KMS-11 (cell line): ENCODE data around the gene DCN.

Source experiments
- H2AFZ ChIP-seq: fragments of 200-600 bp; sonication (generic); 2 replicates; pipeline ENCODE4 v1.6.1; 2016; ENCODE audit warnings: antibody characterized with exemption, mixed run types, low read depth
- H3K27ac ChIP-seq: fragments of 200-600 bp; sonication (generic); 2 replicates; pipeline ENCODE4 v1.6.1; 2016; ENCODE audit warnings: mild to moderate bottlenecking, mixed run types
- H3K27me3 ChIP-seq: fragments of 200-600 bp; sonication (generic); 2 replicates; pipeline ENCODE4 v1.6.1; 2017; ENCODE audit warnings: mild to moderate bottlenecking, low read depth, mixed run types, moderate library complexity; ENCODE audit not compliant: insufficient read depth
- H3K36me3 ChIP-seq: fragments of 200-600 bp; sonication (generic); 2 replicates; pipeline ENCODE4 v1.6.1; 2017; ENCODE audit warnings: mild to moderate bottlenecking, mixed run types; ENCODE audit not compliant: insufficient read depth
- H3K4me1 ChIP-seq: fragments of 200-600 bp; sonication (generic); 2 replicates; pipeline ENCODE4 v1.6.1; 2016; ENCODE audit warnings: mild to moderate bottlenecking, low read depth, mixed run types; ENCODE audit not compliant: poor library complexity, severe bottlenecking
- H3K4me2 ChIP-seq: fragments of 200-600 bp; sonication (generic); 2 replicates; pipeline ENCODE4 v1.7.0; 2016; ENCODE audit warnings: mild to moderate bottlenecking, mixed run types
- H3K4me3 ChIP-seq: fragments of 200-600 bp; sonication (generic); IDR thresholded peaks from 2 replicates; pipeline ENCODE4 v1.6.1; 2017; ENCODE audit warnings: low read depth, low read length, mixed read lengths; ENCODE audit not compliant: insufficient read depth
- H3K79me2 ChIP-seq: fragments of 200-600 bp; sonication (generic); 2 replicates; pipeline ENCODE4 v1.6.1; 2016; ENCODE audit warnings: low read depth, mixed run types; ENCODE audit not compliant: insufficient read depth
- H3K9ac ChIP-seq: fragments of 200-600 bp; sonication (generic); 2 replicates; pipeline ENCODE4 v1.6.1; 2016; ENCODE audit warnings: mild to moderate bottlenecking, mixed run types
- H4K20me1 ChIP-seq: fragments of 200-600 bp; sonication (generic); 2 replicates; pipeline ENCODE4 v1.6.1; 2016; ENCODE audit warnings: mild to moderate bottlenecking, mixed run types; ENCODE audit not compliant: insufficient read depth
- TF ChIP-seq, protein P1 (sequence below): fragments of 200-600 bp; sonication (generic); conservative IDR thresholded peaks from 2 replicates; pipeline ENCODE4 v1.6.1; 2017; ENCODE audit warnings: low read depth, mild to moderate bottlenecking, antibody characterized with exemption, low read length, moderate library complexity, mixed read lengths

DCN gene

DNA sequence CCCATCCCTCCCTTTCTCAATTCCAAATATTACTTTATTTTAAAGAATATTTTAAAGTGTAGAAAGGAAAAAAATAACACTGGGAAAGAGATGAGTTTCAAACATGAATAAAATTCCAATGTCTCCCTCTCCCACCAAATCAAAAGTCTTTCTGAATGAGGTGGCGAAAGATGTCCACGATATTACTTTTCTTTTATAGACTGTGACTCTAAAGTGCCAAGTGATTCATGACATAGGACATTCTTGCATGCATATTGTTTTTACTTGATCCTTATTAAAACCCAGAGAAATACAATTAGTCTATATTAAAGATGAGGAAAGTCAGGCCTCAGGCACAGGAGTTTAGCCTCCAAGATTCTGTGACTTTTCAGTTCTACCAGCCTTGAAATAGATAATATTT lies 55.3 kb downstream of the DCN start:
- no peak overlapping the region for H3K4me2 ChIP-seq

DNA sequence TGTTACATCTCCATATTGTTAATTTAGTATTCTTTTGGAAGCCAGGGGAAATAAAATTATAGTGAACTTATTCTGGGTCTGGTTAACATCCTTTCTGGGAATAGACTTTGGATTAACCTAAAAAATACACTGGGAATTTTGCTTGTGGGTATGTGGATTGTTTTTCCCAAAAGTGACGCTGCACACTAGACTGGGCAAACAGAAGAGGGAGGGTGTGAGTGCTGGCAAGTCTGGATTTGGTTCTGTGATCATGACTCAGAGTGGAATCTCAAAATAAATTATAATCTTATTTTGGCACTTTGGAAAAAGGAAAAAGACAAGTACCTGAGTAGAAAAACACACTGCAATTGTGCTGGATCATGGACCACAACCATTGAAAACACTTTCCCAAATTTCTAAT lies 56.1 kb downstream of the DCN start:
- H3K4me2 ChIP-seq, result no peak overlapping the region
- H2AFZ ChIP-seq, result no peak overlapping the region
- no peak overlapping the region for H3K9ac ChIP-seq

More for the DNA sequence above, 55.3 kb downstream of the DCN start:
- TF ChIP-seq, protein P1, sequence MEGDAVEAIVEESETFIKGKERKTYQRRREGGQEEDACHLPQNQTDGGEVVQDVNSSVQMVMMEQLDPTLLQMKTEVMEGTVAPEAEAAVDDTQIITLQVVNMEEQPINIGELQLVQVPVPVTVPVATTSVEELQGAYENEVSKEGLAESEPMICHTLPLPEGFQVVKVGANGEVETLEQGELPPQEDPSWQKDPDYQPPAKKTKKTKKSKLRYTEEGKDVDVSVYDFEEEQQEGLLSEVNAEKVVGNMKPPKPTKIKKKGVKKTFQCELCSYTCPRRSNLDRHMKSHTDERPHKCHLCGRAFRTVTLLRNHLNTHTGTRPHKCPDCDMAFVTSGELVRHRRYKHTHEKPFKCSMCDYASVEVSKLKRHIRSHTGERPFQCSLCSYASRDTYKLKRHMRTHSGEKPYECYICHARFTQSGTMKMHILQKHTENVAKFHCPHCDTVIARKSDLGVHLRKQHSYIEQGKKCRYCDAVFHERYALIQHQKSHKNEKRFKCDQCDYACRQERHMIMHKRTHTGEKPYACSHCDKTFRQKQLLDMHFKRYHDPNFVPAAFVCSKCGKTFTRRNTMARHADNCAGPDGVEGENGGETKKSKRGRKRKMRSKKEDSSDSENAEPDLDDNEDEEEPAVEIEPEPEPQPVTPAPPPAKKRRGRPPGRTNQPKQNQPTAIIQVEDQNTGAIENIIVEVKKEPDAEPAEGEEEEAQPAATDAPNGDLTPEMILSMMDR, result no peak
- Histone ChIP-seq H3K36me3 (no peaks in the 10 kb centered on the region), H3K79me2 (no peaks in the 10 kb centered on the region), H3K27me3 (no peaks in the 10 kb centered on the region), H2AFZ (no peak overlapping the region), H3K27ac (no peak overlapping the region), H3K4me3 (no peak overlapping the region), H3K4me1 (no peaks in the 10 kb centered on the region), H4K20me1 (no peaks in the 10 kb centered on the region), H3K9ac (no peak overlapping the region)

DNA sequence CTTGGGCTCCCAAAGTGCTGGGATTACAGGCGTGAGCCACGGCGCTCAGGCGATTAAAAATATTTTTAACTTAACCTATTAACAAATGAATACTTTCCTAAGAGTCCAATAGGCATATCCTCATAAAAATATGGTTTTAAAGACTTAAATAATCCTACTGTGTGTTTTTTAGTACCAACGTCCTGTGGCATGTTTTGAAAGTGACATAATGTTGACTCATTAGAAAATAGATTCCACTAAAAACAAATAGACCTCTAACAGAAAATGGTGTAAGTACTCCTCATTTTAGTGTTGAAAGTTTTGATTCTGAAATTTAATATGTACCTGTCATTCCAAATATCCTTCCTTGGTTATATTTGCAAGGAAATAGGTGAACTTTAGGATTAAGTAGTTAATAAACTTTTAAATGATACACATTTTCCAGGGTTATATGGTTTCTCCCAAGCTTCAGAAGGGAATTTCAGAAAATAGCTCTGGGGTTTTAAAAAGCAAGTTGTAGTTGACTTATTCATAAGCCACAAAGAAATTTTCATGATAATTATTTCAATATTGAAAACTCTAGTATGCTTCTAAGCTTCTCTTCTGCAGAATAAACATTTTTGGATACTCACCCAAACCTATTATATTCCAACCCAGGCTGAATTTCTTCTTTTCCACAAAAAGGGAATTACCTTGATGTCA lies 59.2 kb downstream of the DCN start:
- no peak overlapping the region for H2AFZ ChIP-seq
- no peaks in the 10 kb centered on the region for H3K4me1 ChIP-seq
- H3K9ac ChIP-seq, result no peak overlapping the region
- TF ChIP-seq, protein P1, result no peak
- H4K20me1 ChIP-seq, result no peaks in the 10 kb centered on the region
- H3K79me2 ChIP-seq, result no peaks in the 10 kb centered on the region
- no peaks in the 10 kb centered on the region for H3K27me3 ChIP-seq
- no peak overlapping the region for H3K4me3 ChIP-seq
- H3K27ac ChIP-seq, result no peak overlapping the region
- no peaks in the 10 kb centered on the region for H3K36me3 ChIP-seq
- H3K4me2 ChIP-seq, result no peak overlapping the region

More for the DNA sequence above, 56.1 kb downstream of the DCN start:
- no peaks in the 10 kb centered on the region for H3K27me3 ChIP-seq
- no peaks in the 10 kb centered on the region for H4K20me1 ChIP-seq
- H3K79me2 ChIP-seq, result no peaks in the 10 kb centered on the region
- no peaks in the 10 kb centered on the region for H3K4me1 ChIP-seq
- TF ChIP-seq, protein P1, result no peak
- no peak overlapping the region for H3K4me3 ChIP-seq
- no peaks in the 10 kb centered on the region for H3K36me3 ChIP-seq
- H3K27ac ChIP-seq, result no peak overlapping the region

DNA sequence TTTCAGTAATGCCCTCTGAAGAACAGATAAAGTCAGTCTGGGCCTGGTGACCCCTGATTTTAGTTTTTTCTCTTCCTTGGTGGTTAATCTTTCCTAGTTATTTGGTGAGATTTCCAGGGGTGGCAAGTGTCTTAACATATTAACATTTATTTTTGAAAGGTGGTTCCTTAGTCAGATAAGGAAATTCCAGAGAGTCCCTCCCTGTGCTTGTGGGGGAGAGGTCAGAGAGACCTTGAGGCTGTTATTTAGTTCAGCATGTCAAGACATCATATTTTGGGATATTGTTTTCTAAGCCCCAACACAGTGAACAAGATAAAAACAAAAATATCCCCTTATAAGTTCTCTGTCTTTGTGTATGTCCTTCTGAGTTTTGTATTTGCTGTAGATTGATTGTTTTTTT lies 61.8 kb downstream of the DCN start:
- Histone ChIP-seq H3K27ac (no peak overlapping the region), H3K4me3 (no peak overlapping the region), H3K36me3 (no peaks in the 10 kb centered on the region), H3K9ac (no peak overlapping the region), H2AFZ (no peak overlapping the region), H3K4me2 (no peak overlapping the region), H3K27me3 (no peaks in the 10 kb centered on the region), H3K79me2 (no peaks in the 10 kb centered on the region), H3K4me1 (no peaks in the 10 kb centered on the region), H4K20me1 (no peaks in the 10 kb centered on the region)
- TF ChIP-seq, protein P1, result no peak
